Panc1 (cell line): ENCODE data around the gene OFD1. TPM values are rescaled to one million over a fixed set of nuclear protein-coding genes. Genes with fewer than 3 reads are reported as not detected.

ENCODE experiments used
- ATAC-seq: fragments of 200-7000 bp; cut with Tn5 transposase; 2 replicates; pipeline ENCODE4 v1.9.1; 2020; ENCODE audit warnings: mild to moderate bottlenecking, moderate library complexity
- BruUV-seq: library from RNA; stranded (reverse); fragments of 400-500 nt; replicated peaks from 2 replicates; lab custom pipeline; 2021; lab: Mats Ljungman, UMichigan
- CTCF ChIA-PET: fragments of 300-600 bp; sonication (Branson Sonifier 250); formaldehyde crosslinking; loops from one replicate; lab custom pipeline; 2022; ENCODE audit warnings: antibody characterized with exemption; lab: Charles Lee
- POLR2A ChIA-PET: fragments of 300-600 bp; sonication (Branson Sonifier 250); formaldehyde crosslinking; loops from one replicate; lab custom pipeline; 2022; ENCODE audit warnings: antibody characterized with exemption; lab: Charles Lee
- DNase-seq: peaks from one replicate; pipeline ENCODE4 v3.0.0-alpha.2; 2010; ENCODE audit warnings: low read depth, low spot score
- H3K27ac ChIP-seq: 2 replicates; pipeline ENCODE4 v1.5.1; 2011; ENCODE audit warnings: mild to moderate bottlenecking, low read length, inconsistent platforms
- H3K27me3 ChIP-seq: fragments of 200-500 bp; sonication (Bioruptor generic); 2 replicates; pipeline ENCODE4 v1.6.0; 2014; ENCODE audit warnings: low read length, inconsistent platforms; ENCODE audit not compliant: control insufficient read depth, insufficient read depth
- H3K36me3 ChIP-seq: fragments of 200-500 bp; sonication (Bioruptor generic); 2 replicates; pipeline ENCODE4 v1.5.1; 2014; ENCODE audit warnings: inconsistent platforms, mild to moderate bottlenecking, low read length, moderate library complexity; ENCODE audit not compliant: control insufficient read depth, insufficient read depth
- H3K4me1 ChIP-seq: 2 replicates; pipeline ENCODE4 v1.5.1; 2011; ENCODE audit warnings: inconsistent platforms, mild to moderate bottlenecking, low read length, moderate library complexity; ENCODE audit not compliant: control insufficient read depth, insufficient read depth
- H3K4me3 ChIP-seq, 2 experiments: 2 replicates each; pipeline ENCODE4 v1.5.1; 2011 to 2012; ENCODE audit warnings: low read depth in 2 of 2, low read length in 2 of 2, mild to moderate bottlenecking in 2 of 2, inconsistent platforms in 1 of 2, moderate library complexity in 1 of 2
- H3K9me3 ChIP-seq: fragments of 200-500 bp; sonication (Bioruptor generic); 2 replicates; pipeline ENCODE4 v1.5.1; 2014; ENCODE audit warnings: low read depth, mild to moderate bottlenecking, inconsistent platforms, low read length, moderate library complexity; ENCODE audit not compliant: control insufficient read depth, insufficient read depth
- CTCF ChIP-seq: fragments of 450-650 bp; IDR thresholded peaks from 2 replicates; pipeline ENCODE4 v1.5.1; 2017; ENCODE audit warnings: mild to moderate bottlenecking
- POLR2AphosphoS5 ChIP-seq: IDR thresholded peaks from 2 replicates; pipeline ENCODE4 v1.6.1; 2012; ENCODE audit warnings: mild to moderate bottlenecking, low read depth, low read length, moderate library complexity
- REST ChIP-seq, 2 experiments: IDR thresholded peaks; 2 replicates each; pipeline ENCODE4 v1.6.1; 2011 to 2012; ENCODE audit warnings: low read depth in 2 of 2, control low read depth in 1 of 2, low read length in 1 of 2, mild to moderate bottlenecking in 1 of 2, moderate library complexity in 1 of 2; ENCODE audit not compliant: insufficient read depth in 1 of 2
- SIN3A ChIP-seq: IDR thresholded peaks from 2 replicates; pipeline ENCODE4 v1.6.1; 2012; ENCODE audit warnings: low read depth, mild to moderate bottlenecking, low read length, moderate library complexity, borderline replicate concordance; ENCODE audit not compliant: insufficient read depth
- TCF7L2 ChIP-seq: IDR thresholded peaks from 2 replicates; pipeline ENCODE4 v1.6.1; 2011; ENCODE audit warnings: mild to moderate bottlenecking, low read depth, low read length, inconsistent platforms
- in situ Hi-C: cut with HindIII; loops from 2 replicates; pipeline ENCODE4 v1.10.0; 2016; ENCODE audit warnings: low sequenced_read_pairs, low pct_unique_long_range_greater_than_20kb
- intact Hi-C: fragments of 100-400 bp; cut with micrococcal nuclease; formaldehyde crosslinking; loops from one replicate; pipeline ENCODE4 v1.10.0; 2022; ENCODE audit not compliant: unreplicated experiment
- total RNA-seq: library from RNA; stranded (reverse); gene quantifications from one replicate; pipeline ENCODE4 v1.2.1, GENCODE V29; 2021; ENCODE audit not compliant: unreplicated experiment

OFD1 gene
- total RNA-seq, 1 experiment from 2014 or later, result 22.8 TPM

GRCh38 chrX:13805241-13805640 is 70.7 kb downstream of the OFD1 start:
- in situ Hi-C loops, result no loop called here
- POLR2A ChIA-PET, result no interaction called here
- intact Hi-C loops, result no loop called here
- Histone ChIP-seq H3K4me1 (no peaks in the 10 kb centered on the region), H3K4me3 (no peak overlapping the region), H3K27me3 (no peaks in the 10 kb centered on the region), H3K9me3 (no peaks in the 10 kb centered on the region), H3K36me3 (no peaks in the 10 kb centered on the region), H3K27ac (no peak overlapping the region)
- DNase-seq (no peak), ATAC-seq (no peak)
- no peak for TF ChIP-seq CTCF
- no peak for TF ChIP-seq POLR2AphosphoS5
- TF ChIP-seq TCF7L2, result no peak
- no peak for TF ChIP-seq REST (IDR thresholded peaks at IDR 0.05; ENCODE audit: insufficient read depth in 1 of 2, low read depth in 2 of 2, low read length in 1 of 2)
- TF ChIP-seq SIN3A, result no peak
- no TSS peak for BruUV-seq
- CTCF ChIA-PET, result no interaction called here

GRCh38 chrX:13808293-13808692 is 73.7 kb downstream of the OFD1 start:
- H3K9me3 ChIP-seq, result no peaks in the 10 kb centered on the region
- no peak overlapping the region for H3K27ac ChIP-seq
- no peaks in the 10 kb centered on the region for H3K27me3 ChIP-seq
- no peak overlapping the region for H3K4me3 ChIP-seq
- ChIA-PET CTCF (no interaction called here), POLR2A (no interaction called here)
- no peaks in the 10 kb centered on the region for H3K4me1 ChIP-seq
- no peak for DNase-seq
- intact Hi-C loops, result no loop called here
- no peak for ATAC-seq
- no TSS peak for BruUV-seq
- in situ Hi-C loops, result no loop called here
- TF ChIP-seq POLR2AphosphoS5 (no peak), TCF7L2 (no peak), CTCF (no peak), REST (IDR thresholded peaks at IDR 0.05; ENCODE audit: insufficient read depth in 1 of 2, low read depth in 2 of 2, low read length in 1 of 2) (no peak), SIN3A (no peak)
- no peaks in the 10 kb centered on the region for H3K36me3 ChIP-seq
